K562 (cell line): Measurements from ENCODE around the gene IL1RAPL2. TPM values are rescaled to one million over a fixed set of nuclear protein-coding genes. Genes with fewer than 3 reads are reported as not detected.

Experiments
- ATAC-seq: fragments of 200-7000 bp; cut with Tn5 transposase; 3 replicates; pipeline ENCODE4 v1.9.1; 2020; ENCODE audit warnings: moderate library complexity
- BruUV-seq: library from RNA; stranded (reverse); fragments of 400-500 nt; replicated peaks from 2 replicates; lab custom pipeline; 2021; lab: Mats Ljungman, UMichigan
- CTCF ChIA-PET: fragments of 300-600 bp; formaldehyde crosslinking; extraction: SDS; loops from one replicate; lab custom pipeline; 2021; ENCODE audit warnings: low intra/inter-chr PET ratio; lab: Yijun Ruan, JAX
- POLR2A ChIA-PET: fragments of 300-600, 350-650 bp; sonication (Branson Sonifier 250); formaldehyde crosslinking; extraction: SDS; loops from one replicate; lab custom pipeline; 2021; ENCODE audit warnings: antibody characterized with exemption, inconsistent platforms; lab: Yijun Ruan, JAX
- DNase-seq, 4 experiments: peaks; one replicate each; pipeline versions ENCODE4 v3.0.0 to v3.0.0-alpha.2; 2011 to 2018; ENCODE audit warnings: low spot score in 3 of 4, mixed read lengths in 3 of 4; ENCODE audit errors: extremely low read depth in 1 of 4
- FAIRE-seq: peaks from 2 replicates; lab custom pipeline; 2011; peaks lifted over from hg19 to GRCh38; lab: Jason Lieb, UNC
- H2AFZ ChIP-seq: 2 replicates; pipeline ENCODE4 v1.6.0; 2011; ENCODE audit warnings: low read depth, low read length, control low read depth, inconsistent platforms
- H3K27ac ChIP-seq: fragments of 200-600 bp; 3 replicates; pipeline ENCODE4 v1.8.0; 2011; ENCODE audit warnings: low read depth, mild to moderate bottlenecking, control low read depth, inconsistent platforms, low read length, moderate library complexity, mixed read lengths; ENCODE audit errors: extremely low read depth
- H3K27me3 ChIP-seq, 2 experiments: fragments of 300-600 bp in 1 of 2; 2 replicates in 1 of 2; 3 replicates in 1 of 2; pipeline versions ENCODE4 v1.6.0 to v1.8.0; 2011; ENCODE audit warnings: inconsistent platforms in 2 of 2, low read length in 2 of 2, mild to moderate bottlenecking in 1 of 2, mixed read lengths in 1 of 2, moderate library complexity in 1 of 2; ENCODE audit not compliant: control insufficient read depth in 2 of 2, insufficient read depth in 2 of 2
- H3K36me3 ChIP-seq: fragments of 300-600 bp; 3 replicates; pipeline ENCODE4 v1.8.0; 2011; ENCODE audit warnings: mild to moderate bottlenecking, low read length, inconsistent platforms; ENCODE audit not compliant: control insufficient read depth, insufficient read depth
- H3K4me1 ChIP-seq, 2 experiments: fragments of 200-600 bp in 1 of 2; replicated peaks in 1 of 2; 2 replicates in 1 of 2; 3 replicates in 1 of 2; pipeline versions ENCODE4 v1.5.1 to v1.8.0; 2011; ENCODE audit warnings: inconsistent platforms in 2 of 2, low read length in 2 of 2, mild to moderate bottlenecking in 1 of 2, mixed read lengths in 1 of 2, moderate library complexity in 1 of 2; ENCODE audit not compliant: control insufficient read depth in 2 of 2, insufficient read depth in 2 of 2
- H3K4me2 ChIP-seq: 2 replicates; pipeline ENCODE4 v1.6.1; 2011; ENCODE audit warnings: low read length, control low read depth, inconsistent platforms, mixed read lengths; ENCODE audit not compliant: insufficient read depth
- H3K4me3 ChIP-seq: fragments of 200-600 bp; sonication (generic), shearing (Covaris generic); 2 replicates; pipeline ENCODE4 v1.5.1; 2016; ENCODE audit warnings: control low read depth, inconsistent platforms
- H3K79me2 ChIP-seq: fragments of 200-600 bp; 3 replicates; pipeline ENCODE4 v1.8.0; 2011; ENCODE audit warnings: low read length, inconsistent platforms; ENCODE audit not compliant: control insufficient read depth, insufficient read depth
- H3K9ac ChIP-seq, 2 experiments: 2 replicates each; pipeline versions ENCODE4 v1.6.0 to v1.6.1; 2011; ENCODE audit warnings: low read depth in 2 of 2, low read length in 2 of 2, control low read depth in 1 of 2, inconsistent platforms in 1 of 2, mild to moderate bottlenecking in 1 of 2, mixed read lengths in 1 of 2; ENCODE audit not compliant: insufficient read depth in 1 of 2
- H3K9me1 ChIP-seq: one replicate; pipeline ENCODE4 v1.6.0; 2011; ENCODE audit warnings: inconsistent platforms, mild to moderate bottlenecking, low read length, moderate library complexity; ENCODE audit not compliant: control insufficient read depth, insufficient read depth
- H3K9me3 ChIP-seq: replicated peaks from 2 replicates; pipeline ENCODE4 v1.5.1; 2011; ENCODE audit warnings: low read depth, low read length, inconsistent platforms; ENCODE audit not compliant: control insufficient read depth, insufficient read depth
- H4K20me1 ChIP-seq: replicated peaks from 2 replicates; pipeline ENCODE4 v1.6.1; 2011; ENCODE audit warnings: low read length, inconsistent platforms, mixed read lengths; ENCODE audit not compliant: control insufficient read depth, insufficient read depth
- AFF4 ChIP-seq: sonication (generic); formaldehyde crosslinking; IDR thresholded peaks from 2 replicates; pipeline ENCODE4 v1.8.0; 2023; ENCODE audit warnings: mild to moderate bottlenecking, missing genetic modification reagents
- ATF1 ChIP-seq, 2 experiments: fragments of 450-650 bp in 1 of 2; IDR thresholded peaks; 2 replicates each; pipeline ENCODE4 v1.6.1; 2016; ENCODE audit warnings: missing compliant biosample characterization in 1 of 2, missing genetic modification characterization in 1 of 2
- ID3 ChIP-seq, 2 experiments: fragments of 250-450 bp in 1 of 2; fragments of 450-650 bp in 1 of 2; sonication (Bioruptor Pico) in 1 of 2; IDR thresholded peaks; 2 replicates each; pipeline versions ENCODE4 v1.6.1 to v1.8.0; 2016 to 2021; ENCODE audit warnings: mild to moderate bottlenecking in 2 of 2, moderate library complexity in 2 of 2, missing compliant biosample characterization in 1 of 2, missing genetic modification characterization in 1 of 2
- MCM5 ChIP-seq: fragments of 450-650 bp; IDR thresholded peaks from 2 replicates; pipeline ENCODE4 v1.6.1; 2016; ENCODE audit warnings: low read depth
- SOX6 ChIP-seq: fragments of 450-650 bp; IDR thresholded peaks from 2 replicates; pipeline ENCODE4 v1.6.1; 2014; ENCODE audit warnings: mild to moderate bottlenecking
- WGBS: fragments of 100-300 bp; shearing (Covaris generic); methylation state at CpG from one replicate; pipeline ENCODE4 v1.1.6; 2016; ENCODE audit warnings: low coverage, mixed read lengths; ENCODE audit not compliant: insufficient coverage; ENCODE audit errors: missing lambda C conversion rate; 5-methylcytosine and 5-hydroxymethylcytosine counted together
- in situ Hi-C: fragments of 300-500 bp; cut with MboI; formaldehyde crosslinking; loops from 4 replicates; pipeline ENCODE4 v1.15.0; 2018; ENCODE audit warnings: inconsistent platforms, mixed read lengths
- intact Hi-C: fragments of 100-400 bp; cut with micrococcal nuclease; formaldehyde crosslinking; loops from 2 replicates; pipeline ENCODE4 v1.14.2; 2022
- polyA plus RNA-seq, 8 experiments: library from polyadenylated mRNA; depleted of rRNA in 4 of 8; stranded (reverse) in 5 of 8; unstranded in 3 of 8; fragments of >200 nt; fragmentation: Nextera tagmentation in 2 of 8; fragmentation: Illumina TruSeq in 1 of 8; extraction: Ambion mirVana in 2 of 8; extraction: Trizol in 1 of 8; gene quantifications; 2 replicates each; pipeline versions ENCODE4 v1.2.1 to v1.2.3, GENCODE V29; 2011 to 2014; ENCODE audit warnings: inconsistent platforms in 1 of 8, missing spikeins in 1 of 8
- total RNA-seq, 7 experiments: library from RNA; depleted of rRNA in 6 of 7; stranded (reverse); fragments of >200 nt in 6 of 7; fragmentation: Illumina TruSeq in 2 of 7; extraction: Trizol in 2 of 7; gene quantifications; 2 replicates each; pipeline versions ENCODE4 v1.2.1 to v1.2.3, GENCODE V29; 2011 to 2021; ENCODE audit warnings: low replicate concordance in 1 of 7

Gene IL1RAPL2
- total and polyA plus RNA-seq, 9 of the 15 experiments (the other 6 are each of a cell fraction or from before 2014, with no cell fraction given): not detected

GRCh38 chrX:105758754-105759153 lies 1192.8 kb downstream of the IL1RAPL2 start:
- H3K4me2 ChIP-seq: no peak overlapping the region
- H3K9me3 ChIP-seq: no peaks in the 10 kb centered on the region
- POLR2A ChIA-PET: no interaction called here
- no peaks in the 10 kb centered on the region for H3K79me2 ChIP-seq
- H2AFZ ChIP-seq: no peak overlapping the region
- H3K9ac ChIP-seq: no peak overlapping the region
- TF ChIP-seq ID3 (CRISPR knock-in tag; IDR thresholded peaks at IDR 0.05): no peak
- no peak for TF ChIP-seq ID3 (tag; IDR thresholded peaks at IDR 0.05)
- TF ChIP-seq ATF1 (CRISPR knock-in tag; IDR thresholded peaks at IDR 0.05): no peak
- TF ChIP-seq ATF1 (tag; IDR thresholded peaks at IDR 0.05): no peak
- no peak for TF ChIP-seq AFF4 (CRISPR knock-in tag)
- TF ChIP-seq MCM5: no peak
- no peak for TF ChIP-seq SOX6
- 0% methylated on average over 1 of the region's 1 CpG for WGBS
- no TSS peak for BruUV-seq
- intact Hi-C loops: no loop called here
- in situ Hi-C loops: no loop called here
- CTCF ChIA-PET: no interaction called here
- no peaks in the 10 kb centered on the region for H3K4me1 ChIP-seq
- no peak overlapping the region for H3K27ac ChIP-seq
- DNase-seq: no peak
- H4K20me1 ChIP-seq: no peaks in the 10 kb centered on the region
- H3K27me3 ChIP-seq: no peaks in the 10 kb centered on the region
- no peak overlapping the region for H3K4me3 ChIP-seq
- no peak for FAIRE-seq
- H3K9me1 ChIP-seq: no peaks in the 10 kb centered on the region
- no peaks in the 10 kb centered on the region for H3K36me3 ChIP-seq
- ATAC-seq: no peak
